H7 (cell line): Measurements from ENCODE around the gene ZNF326. TPM values are rescaled to one million over a fixed set of nuclear protein-coding genes. Genes with fewer than 3 reads are reported as not detected.

Experiments used
- DNase-seq: peaks from one replicate; pipeline ENCODE4 v3.0.0; 2012
- H3K27me3 ChIP-seq: 2 replicates; pipeline ENCODE4 v1.6.0; 2011; ENCODE audit warnings: mild to moderate bottlenecking, low read length; ENCODE audit not compliant: control insufficient read depth, insufficient read depth
- H3K36me3 ChIP-seq: replicated peaks from 2 replicates; pipeline ENCODE4 v1.5.1; 2011; ENCODE audit warnings: low read length; ENCODE audit not compliant: control insufficient read depth, insufficient read depth
- H3K4me3 ChIP-seq: 2 replicates; pipeline ENCODE4 v1.5.1; 2011; ENCODE audit warnings: low read depth, mild to moderate bottlenecking, control low read depth, low read length, moderate library complexity; ENCODE audit not compliant: insufficient read depth
- total RNA-seq: library from RNA; depleted of rRNA; stranded (reverse); fragments of >200 nt; shearing (Covaris generic); gene quantifications from 2 replicates; pipeline ENCODE4 v1.2.3, GENCODE V29; 2014; rRNA removed

Gene ZNF326
- total RNA-seq: 8.0 and 13.0 TPM in 2 replicates

- Histone ChIP-seq H3K27me3 (no peaks in the 10 kb centered on the region), H3K4me3 (peak within 1 kb of the TSS; percentile 93), H3K36me3 (no peaks in the 10 kb centered on the region)
- DNase-seq: peak; percentile 99
These were observed at the start of gene ZNF326 for GRCh38 chr1:89994805-89995597. Gene ZNF326, plus strand, starts transcription at chr1:89995110. Its CDS starts 148 bp downstream, at chr1:89995258.

GRCh38 chr1:89945852-89946476, 48.9 kb upstream of the ZNF326 start:
- H3K36me3 ChIP-seq: no peaks in the 10 kb centered on the region
- no peaks in the 10 kb centered on the region for H3K27me3 ChIP-seq
- DNase-seq: no peak
- H3K4me3 ChIP-seq: no peak overlapping the region

- H3K36me3 ChIP-seq: no peaks in the 10 kb centered on the region
- no peaks in the 10 kb centered on the region for H3K27me3 ChIP-seq
- no peak overlapping the region for H3K4me3 ChIP-seq
- DNase-seq: no peak
These were observed 48.4 kb upstream of the ZNF326 start for GRCh38 chr1:89946532-89946931.

DNA sequence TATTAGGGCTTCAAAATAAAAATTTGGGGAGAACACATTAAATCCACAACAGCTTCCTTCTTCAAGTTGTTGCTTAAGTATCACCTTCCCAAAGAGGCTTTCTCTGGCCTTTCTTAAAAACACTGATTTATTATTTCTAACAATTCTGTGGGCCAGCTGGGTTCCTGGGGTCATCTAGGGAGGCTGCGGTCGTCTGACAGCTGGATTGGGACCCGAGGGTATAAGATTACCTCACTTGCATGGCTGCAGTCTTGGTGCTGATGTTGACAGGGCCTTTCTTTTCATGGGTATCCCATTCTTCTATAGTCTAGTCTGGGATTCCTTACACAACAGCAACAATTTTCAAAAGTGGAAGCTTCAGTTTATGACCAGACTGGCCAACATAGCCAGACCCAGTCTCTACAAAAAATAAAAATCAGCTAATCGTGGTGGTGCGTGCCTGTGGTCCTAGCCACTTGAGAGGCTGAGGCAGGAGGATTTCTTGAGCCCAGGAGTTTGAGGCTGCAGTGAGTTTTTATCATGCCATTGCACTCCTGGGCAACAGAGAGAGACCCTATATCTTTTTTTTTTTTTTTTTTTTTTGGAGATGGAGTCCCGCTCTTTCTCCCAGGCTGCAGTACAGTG, 46.1 kb upstream of the ZNF326 start:
- no peaks in the 10 kb centered on the region for H3K27me3 ChIP-seq
- no peak for DNase-seq

DNA sequence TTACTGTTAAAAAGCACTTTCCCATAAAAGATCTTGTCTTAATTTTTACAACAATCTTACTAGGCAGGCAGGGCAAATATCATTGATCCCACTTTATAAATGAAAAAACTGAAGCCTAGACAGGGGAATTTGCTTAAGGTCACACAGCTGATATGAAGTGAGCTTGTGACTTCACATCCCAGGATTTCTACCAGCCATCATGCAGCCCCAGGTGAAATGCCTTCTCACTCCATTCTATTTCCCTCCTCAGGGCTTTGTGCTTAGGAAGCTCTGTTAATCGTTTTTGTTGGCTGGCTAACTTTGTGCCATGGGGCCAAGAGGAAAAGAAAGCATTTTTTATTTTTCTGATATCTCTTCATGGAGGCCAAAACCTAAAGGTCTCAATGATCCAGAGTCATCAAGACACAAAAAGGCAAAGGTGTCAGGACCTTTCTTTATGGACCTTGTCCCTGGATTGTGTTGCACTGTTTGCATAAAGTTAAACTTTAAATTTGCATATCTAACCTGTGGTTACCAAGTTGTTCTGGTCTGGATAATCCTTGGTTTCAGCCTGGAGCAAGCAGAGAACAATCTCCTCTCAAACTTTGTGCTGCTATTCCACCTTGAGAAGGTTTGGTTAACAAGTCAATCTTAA, 44.8 kb upstream of the ZNF326 start:
- DNase-seq: peak; percentile 21
- no peaks in the 10 kb centered on the region for H3K36me3 ChIP-seq
- no peak overlapping the region for H3K4me3 ChIP-seq
- no peaks in the 10 kb centered on the region for H3K27me3 ChIP-seq

More for the DNA sequence above, 46.1 kb upstream of the ZNF326 start:
- Histone ChIP-seq H3K4me3 (no peak overlapping the region), H3K36me3 (no peaks in the 10 kb centered on the region)

DNA sequence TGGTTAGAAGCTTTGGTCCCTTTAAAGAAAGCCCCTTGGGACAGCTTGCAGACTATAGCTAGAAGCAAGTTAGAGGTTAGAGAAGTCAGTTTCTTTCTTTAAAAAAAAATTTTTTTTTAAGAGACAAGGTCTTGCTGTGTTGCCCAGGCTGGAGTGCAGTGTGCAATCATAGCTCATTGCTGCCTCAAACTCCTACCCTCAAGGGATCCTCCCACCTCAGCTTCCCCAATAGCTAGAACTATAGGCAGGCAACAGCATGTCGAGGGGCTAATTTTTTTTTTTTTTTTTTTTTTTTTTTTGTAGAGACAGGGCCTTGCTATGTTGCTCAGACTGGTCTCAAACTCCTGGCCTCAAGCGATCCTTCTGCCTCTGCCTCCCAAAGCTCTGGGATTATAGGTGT, 44.2 kb upstream of the ZNF326 start:
- Histone ChIP-seq H3K27me3 (no peaks in the 10 kb centered on the region), H3K4me3 (no peak overlapping the region), H3K36me3 (no peaks in the 10 kb centered on the region)

GRCh38 chr1:89951766-89952604, 42.9 kb upstream of the ZNF326 start:
- Histone ChIP-seq H3K27me3 (no peaks in the 10 kb centered on the region), H3K4me3 (no peak overlapping the region), H3K36me3 (no peaks in the 10 kb centered on the region)
- DNase-seq: no peak

More for the DNA sequence above, 44.2 kb upstream of the ZNF326 start:
- DNase-seq: no peak

- H3K4me3 ChIP-seq: no peak overlapping the region
- no peaks in the 10 kb centered on the region for H3K36me3 ChIP-seq
- H3K27me3 ChIP-seq: no peaks in the 10 kb centered on the region
- no peak for DNase-seq
These were observed 42.2 kb upstream of the ZNF326 start for GRCh38 chr1:89952605-89953130.

- peak; percentile 38 for DNase-seq
- Histone ChIP-seq H3K27me3 (no peaks in the 10 kb centered on the region), H3K4me3 (no peak overlapping the region), H3K36me3 (no peaks in the 10 kb centered on the region)
These were observed 41.7 kb upstream of the ZNF326 start for GRCh38 chr1:89953131-89953626.

DNA sequence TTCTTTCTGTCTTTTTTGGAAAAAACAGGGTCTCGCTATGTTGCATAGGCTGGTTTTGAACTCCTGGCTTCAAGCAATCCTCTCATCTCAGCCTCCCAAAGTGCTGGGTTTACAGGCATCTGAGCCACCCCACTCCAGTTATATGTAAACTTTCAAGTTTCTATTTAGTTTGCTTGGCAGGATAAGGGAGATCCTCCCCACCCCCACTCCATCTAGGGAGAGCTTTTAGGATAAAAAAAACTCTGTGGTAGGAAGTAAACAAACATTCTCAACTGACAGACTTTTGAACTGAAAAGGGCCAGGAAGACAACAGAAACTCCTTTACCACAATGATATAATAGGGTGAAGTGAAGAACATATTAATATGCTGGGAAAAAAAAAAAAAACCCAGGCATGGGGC, 41.0 kb upstream of the ZNF326 start:
- DNase-seq: no peak
- Histone ChIP-seq H3K4me3 (no peak overlapping the region), H3K36me3 (no peaks in the 10 kb centered on the region), H3K27me3 (no peaks in the 10 kb centered on the region)

DNA sequence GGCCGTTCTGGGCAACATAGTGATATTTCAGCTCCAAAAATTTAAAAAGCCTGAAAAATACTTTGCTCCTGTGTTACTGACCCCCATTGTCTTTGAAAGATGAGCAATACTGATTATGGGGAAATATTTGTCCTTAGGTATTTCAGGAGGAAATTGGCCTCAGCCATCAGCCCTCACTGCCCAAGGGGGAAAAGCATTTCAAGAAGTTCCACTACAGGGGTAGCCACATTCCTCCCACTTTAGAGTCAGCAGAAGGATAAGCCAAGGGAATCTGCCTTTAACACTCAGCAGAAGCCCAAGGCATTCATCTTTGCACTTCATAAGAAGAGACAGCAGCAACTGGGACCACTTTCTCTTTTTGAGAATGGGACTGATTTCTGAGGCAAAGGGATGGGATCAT, 40.5 kb upstream of the ZNF326 start:
- H3K27me3 ChIP-seq: no peaks in the 10 kb centered on the region
- no peak for DNase-seq
- H3K4me3 ChIP-seq: no peak overlapping the region
- no peaks in the 10 kb centered on the region for H3K36me3 ChIP-seq

- no peak for DNase-seq
- H3K27me3 ChIP-seq: no peaks in the 10 kb centered on the region
These were observed 39.4 kb upstream of the ZNF326 start for GRCh38 chr1:89955311-89956205.

GRCh38 chr1:89957107-89957506, 37.8 kb upstream of the ZNF326 start:
- DNase-seq: no peak
- H3K36me3 ChIP-seq: no peaks in the 10 kb centered on the region
- H3K27me3 ChIP-seq: no peaks in the 10 kb centered on the region
- H3K4me3 ChIP-seq: no peak overlapping the region

More at GRCh38 chr1:89955311-89956205, 39.4 kb upstream of the ZNF326 start:
- Histone ChIP-seq H3K36me3 (no peaks in the 10 kb centered on the region), H3K4me3 (no peak overlapping the region)
